Measurements from ENCODE around the gene TMEM154.

GRCh38 chr4:152594057-152594456 is 85.7 kb downstream of the TMEM154 start:
- TF ChIP-seq CTCF (IDR thresholded peaks at IDR 0.05) (no peak), POLR2A (IDR thresholded peaks at IDR 0.05) (no peak)

Measured in tibial nerve (tissue), 3 donors.